GM19438 (cell line): ENCODE measurements around the gene BHLHA15.

Source experiments
- ATAC-seq: cut with Tn5 transposase; IDR thresholded peaks from one replicate; pipeline ENCODE4 v1.9.1; 2021; ENCODE audit warnings: low read depth; ENCODE audit not compliant: unreplicated experiment

Gene BHLHA15

DNA sequence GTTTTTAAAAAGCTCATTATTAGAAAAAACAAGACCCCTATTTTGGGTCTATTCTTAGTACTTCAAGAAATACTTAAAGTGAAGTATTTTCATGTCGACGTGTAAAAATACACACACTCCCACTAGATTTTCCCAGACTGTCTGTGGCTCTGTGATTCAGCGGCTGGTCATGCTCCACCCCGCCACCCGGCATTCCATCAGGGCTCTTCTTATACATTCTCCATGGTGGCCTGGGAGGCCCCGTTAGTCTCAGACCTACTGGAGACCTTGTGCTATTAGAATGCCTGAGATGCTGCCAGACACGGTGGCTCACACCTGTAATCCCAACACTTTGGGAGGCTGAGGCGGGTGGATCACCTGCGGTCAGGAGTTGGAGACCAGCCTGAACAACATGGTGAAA lies 27.7 kb downstream of the BHLHA15 start:
- ATAC-seq = no peak

DNA sequence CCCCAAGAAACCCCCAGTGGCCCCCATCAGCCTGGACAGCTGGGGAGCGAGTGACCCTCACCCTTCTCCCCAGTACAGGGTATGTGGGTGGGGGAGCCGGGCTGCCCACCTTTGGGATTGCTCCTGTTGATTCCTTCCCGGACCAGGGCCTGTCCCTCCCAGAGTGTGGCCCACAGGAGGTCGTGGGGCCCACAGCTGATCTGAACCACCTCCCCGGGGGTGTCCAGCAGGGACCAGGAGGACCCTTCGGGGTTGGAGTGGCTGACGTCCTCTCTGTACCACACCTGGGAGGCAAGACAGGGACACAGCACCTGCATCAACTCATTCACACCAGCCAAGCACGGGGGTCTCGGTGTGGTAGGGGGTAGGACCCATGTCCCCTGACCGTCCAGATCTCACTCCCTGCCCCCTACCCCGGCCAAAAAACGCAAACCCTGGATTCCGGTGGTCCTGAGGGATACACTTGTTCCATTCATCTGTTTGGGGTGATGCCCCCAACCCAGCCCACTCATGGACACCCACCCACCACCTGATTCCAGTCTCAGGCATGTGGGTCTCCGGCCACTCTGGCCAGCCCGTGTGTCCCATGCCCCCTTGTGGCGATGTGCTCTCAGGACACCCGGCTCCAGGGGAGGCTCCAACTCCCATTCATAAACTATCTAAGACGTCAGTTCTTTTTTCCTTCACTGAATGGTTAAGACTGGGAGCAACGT lies 29.9 kb downstream of the BHLHA15 start:
- no peak for ATAC-seq

DNA sequence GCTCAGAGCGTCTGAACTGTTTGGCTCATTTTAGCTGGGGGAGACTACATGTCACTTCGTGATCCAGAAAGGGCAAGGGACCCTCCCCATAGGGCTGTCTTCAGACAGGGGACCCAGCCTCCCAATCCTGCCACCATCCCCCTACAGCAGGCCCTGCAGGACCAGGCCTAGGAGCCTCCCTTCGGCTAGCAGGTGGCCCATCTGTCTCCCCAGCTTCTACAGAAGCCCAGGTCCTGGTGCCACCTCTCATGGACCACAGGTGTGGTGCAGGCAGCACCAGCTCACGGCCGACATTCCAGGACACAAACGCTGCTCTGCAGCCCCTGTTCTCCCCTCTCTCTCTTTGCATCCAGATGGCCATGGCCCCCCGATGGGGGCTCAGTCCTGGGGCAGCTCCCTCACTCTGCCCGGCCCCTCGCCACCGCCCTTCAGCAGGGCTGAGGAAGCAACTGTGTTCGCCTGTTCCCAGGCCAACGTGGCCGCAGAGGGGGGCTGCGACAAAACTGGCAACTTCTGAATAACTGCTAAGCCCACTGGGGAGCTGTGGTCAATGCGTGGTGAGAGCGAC lies 30.5 kb downstream of the BHLHA15 start:
- no peak for ATAC-seq

DNA sequence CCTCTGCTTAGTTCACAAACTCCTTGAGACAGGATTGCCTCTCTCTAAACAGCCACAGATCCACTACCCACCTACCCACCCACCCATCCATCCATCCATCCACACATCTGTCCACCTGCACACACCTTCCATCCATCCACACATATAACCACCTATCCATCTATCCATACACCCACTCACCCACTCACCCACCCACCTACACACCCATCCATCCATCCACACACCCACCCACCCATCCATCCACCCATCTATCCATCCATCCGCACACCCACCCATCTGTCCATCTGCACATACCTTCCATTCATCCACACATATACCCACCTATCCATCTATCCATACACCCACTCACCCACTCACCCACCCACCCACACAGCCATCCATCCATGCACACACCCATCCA lies 31.1 kb downstream of the BHLHA15 start:
- ATAC-seq = no peak

DNA sequence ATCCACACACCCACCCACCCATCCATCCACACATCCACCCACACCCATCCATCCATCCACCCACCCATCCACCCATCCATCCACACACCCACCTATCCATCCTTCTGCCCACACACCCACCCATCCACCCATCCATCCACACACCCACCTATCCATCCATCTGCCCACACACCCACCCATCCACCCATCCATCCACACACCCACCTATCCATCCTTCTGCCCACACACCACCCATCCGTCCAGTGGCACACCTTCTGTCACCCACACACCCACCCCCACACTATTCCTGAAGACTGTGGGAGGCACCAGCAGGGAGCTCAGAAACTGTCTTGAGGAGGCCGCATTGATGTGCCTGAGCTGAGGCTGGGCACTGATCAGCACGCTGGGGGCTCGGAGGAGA lies 31.7 kb downstream of the BHLHA15 start:
- ATAC-seq = no peak

DNA sequence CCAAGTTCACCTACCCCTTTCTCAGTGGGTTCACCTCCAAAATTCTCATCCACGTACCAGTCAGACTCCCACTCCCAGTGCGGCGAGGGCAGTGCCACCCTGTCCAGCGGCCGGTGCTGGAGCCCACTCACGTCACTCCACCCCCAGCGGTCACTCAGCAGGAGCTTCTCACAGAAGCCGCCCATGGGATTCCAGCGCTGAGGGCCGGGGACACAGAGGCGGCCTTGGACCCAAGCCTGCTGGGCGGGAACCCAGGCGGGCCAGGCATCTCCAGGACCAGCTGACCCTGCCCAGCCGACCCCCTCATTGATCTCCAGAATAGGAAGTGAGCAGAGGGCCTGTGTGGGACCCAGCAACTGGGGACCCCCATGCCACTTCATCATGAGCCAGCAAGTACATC lies 33.6 kb downstream of the BHLHA15 start:
- ATAC-seq = no peak

DNA sequence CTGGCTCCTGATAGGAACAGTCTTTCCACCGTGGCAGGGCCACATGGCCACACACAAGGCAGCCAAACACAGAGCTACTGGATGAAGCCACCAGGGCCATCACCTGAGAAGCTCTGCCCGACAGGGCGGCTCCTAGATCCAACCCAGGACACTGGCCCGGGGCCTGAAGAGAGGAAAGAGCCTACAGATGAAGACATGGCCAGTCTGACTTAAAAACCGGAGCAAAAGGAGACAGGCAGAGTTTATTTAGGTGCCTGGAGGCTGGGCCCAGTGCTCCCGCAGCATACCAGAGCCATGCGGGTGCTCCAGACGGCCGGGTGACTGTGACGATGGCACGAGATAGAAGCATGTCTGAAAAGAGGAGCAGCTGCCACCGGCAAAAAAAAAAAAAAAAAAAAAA lies 36.9 kb downstream of the BHLHA15 start:
- ATAC-seq = no peak

DNA sequence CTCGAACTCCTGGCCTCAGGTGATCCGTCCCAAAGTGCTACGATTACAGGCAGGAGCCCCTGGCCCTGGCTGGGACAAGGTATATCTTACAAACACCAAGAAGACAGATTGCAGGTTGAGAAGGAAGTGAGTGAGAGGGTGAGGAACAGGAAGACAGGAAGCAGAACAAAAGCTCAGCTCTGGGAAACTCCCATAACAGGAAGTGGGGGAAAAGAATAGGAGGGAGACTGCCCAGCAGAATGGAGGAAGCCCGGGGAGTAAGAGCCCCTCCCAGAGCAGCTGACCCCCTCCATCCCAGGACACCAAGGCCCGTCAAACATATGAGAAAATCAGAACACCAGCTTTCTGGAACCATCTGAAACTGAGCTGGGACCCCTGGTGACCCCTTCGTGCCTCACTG lies 37.9 kb downstream of the BHLHA15 start:
- no peak for ATAC-seq

DNA sequence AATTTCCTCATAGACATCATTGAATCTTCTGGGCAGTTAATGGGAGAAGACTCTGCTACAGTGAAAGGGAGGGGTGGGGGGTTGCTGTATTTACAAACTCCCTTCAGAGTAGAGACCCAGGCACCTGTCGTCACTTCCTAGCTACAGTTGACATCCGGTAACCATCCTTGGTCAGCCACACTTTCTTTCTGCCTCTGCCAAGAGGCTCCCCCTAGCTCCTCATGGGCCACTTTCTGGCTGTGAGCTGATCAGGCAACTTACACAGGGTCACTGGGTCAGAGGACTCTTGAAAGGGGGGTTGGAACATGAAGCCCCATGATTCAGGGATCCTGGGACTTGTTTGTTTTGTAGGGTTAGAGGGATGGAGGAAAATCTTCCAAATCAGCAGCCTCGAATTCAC lies 39.5 kb downstream of the BHLHA15 start:
- peak; percentile 52 for ATAC-seq

DNA sequence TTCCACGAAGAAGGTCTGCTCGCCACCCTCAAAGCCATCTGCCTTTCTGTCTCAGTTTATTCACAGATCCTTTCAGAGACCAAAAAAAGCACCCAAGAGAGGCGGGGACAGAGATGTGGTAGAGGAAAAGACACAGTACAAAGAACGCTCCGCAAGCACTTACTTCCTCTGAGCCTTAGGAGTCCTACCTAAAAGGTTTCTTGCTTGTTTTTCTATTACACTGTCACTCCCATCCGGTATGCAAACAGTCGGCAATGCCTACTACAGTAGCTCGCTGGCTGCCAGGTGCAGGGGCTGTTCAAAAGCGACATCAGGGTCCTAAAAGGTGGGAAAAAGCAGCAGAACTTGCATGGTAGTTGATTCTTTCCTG lies 40.0 kb downstream of the BHLHA15 start:
- peak; percentile 40 for ATAC-seq

DNA sequence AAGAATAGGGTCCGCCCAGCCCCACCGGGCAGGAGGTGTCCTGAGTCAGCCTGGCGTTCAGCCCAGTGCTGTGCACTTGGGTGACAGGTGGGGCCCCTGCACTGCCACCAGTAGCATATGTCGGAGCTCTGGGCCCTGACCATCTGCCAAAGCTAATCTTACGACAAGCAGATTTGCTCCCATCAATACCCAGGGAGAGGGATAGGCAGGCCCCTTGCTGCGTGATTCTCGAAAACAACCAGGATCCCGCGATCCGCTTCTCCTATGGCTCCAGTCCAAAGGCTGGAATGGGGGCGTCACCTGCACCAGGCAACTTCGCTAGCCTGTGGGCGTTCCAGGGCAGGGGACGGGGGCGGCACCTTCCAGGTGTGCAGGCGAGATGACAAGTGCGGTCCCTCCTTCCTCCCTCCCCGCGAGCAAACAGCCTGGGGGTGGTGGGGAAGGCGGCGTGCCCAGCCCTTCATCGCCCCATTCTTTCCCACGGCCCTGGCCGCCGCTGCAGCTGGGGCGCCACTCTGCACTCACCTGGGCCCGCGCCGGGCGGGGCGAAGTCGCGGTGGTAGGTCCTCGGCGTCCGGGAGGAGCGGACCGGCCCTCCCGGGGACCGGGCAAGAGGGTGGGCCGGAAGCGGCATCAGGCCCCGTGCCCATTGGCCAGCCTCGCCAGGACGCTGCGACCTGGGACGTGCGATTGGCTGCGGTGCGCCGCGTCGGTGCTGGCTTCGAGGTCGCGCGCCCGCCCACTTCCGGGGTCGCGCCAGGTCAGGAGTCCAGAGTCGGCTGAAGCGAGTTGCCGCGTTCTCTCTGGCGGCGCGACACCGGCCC lies 40.6 kb downstream of the BHLHA15 start, which contains the start of gene TECPR1:
TECPR1 (minus strand) TSS at position 632 of the 824 bp plus-strand sequence. CDS start 6,086 bp downstream, outside the sequence.
- peak; percentile 94 for ATAC-seq

DNA sequence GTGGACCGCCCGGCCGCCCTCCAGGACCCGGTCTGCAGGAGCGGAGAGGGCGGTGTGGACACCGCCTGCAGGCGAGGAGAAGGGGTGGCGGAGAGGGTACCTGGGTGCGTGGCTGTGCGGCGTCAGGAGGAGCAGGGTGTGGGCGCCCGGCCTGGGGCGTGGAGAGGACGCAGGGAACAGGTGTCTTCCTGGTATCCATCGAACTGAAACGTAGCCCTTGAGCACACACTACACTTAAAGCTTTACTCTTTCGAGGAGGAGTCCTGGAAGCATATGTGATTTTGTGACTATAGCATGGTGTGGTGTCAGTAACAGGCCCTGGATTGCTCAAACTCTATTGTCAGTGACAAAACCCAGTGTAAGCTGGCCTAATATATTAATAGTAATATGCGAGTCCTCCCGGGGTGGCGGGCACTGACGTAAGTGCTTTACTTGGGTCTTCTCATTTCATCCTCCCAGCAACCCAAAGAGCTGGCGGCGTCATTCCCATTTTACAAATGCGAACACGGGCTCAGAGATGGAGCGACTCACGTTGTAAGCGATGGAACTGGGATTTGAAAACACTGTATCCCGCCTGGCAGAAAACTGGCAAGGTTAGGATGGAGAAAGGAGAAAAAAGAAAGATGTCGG lies 41.3 kb downstream of the BHLHA15 start:
- ATAC-seq = no peak

DNA sequence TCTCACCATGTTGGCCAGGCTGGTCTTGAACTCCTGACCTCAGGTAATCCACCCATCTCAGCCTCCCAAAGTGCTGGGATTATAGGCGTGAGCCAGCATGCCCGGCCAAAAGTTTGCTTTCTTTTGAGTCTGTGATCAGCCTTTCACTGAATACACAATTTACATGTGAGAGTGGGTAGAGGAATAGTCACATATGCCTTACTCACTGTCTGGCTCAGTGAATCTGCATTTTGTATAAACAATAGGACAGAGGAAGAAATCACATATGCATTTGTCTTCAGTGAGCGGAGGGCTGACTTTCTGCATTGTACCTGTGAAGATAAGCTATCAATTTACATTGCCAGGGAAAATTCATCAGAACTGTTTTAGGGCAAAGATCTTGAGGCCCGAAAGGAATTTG lies 43.3 kb downstream of the BHLHA15 start:
- no peak for ATAC-seq

DNA sequence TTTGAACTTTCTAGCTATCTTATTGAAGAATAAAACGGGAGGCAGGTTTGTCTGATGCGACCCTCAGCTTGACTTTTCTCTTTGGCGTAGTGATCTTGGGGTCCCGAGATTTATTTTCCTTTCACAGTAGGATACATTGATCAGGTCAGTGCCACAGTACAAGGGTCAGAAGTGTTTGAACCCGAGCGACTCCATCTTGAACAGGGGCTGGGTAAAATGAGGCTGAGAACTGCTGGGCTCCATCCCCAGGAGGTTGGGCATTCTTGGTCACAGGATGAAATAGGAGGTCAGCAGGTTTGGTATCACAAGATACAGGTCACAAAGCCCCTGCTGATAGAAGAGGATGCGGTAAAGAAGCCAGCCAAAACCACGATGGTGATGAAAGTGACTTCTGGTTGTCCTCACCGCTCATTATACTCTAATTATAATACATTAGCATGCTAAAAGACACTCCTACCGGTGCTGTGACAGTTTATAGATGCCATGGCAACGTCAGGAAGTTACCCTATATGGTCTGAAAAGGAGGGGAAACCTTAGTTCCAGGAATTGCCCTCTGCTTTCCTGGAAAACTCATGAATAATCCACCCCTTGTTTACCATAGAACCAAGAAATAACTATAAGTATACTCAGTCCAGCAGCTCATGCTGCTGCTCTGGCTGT lies 43.8 kb downstream of the BHLHA15 start:
- no peak for ATAC-seq

DNA sequence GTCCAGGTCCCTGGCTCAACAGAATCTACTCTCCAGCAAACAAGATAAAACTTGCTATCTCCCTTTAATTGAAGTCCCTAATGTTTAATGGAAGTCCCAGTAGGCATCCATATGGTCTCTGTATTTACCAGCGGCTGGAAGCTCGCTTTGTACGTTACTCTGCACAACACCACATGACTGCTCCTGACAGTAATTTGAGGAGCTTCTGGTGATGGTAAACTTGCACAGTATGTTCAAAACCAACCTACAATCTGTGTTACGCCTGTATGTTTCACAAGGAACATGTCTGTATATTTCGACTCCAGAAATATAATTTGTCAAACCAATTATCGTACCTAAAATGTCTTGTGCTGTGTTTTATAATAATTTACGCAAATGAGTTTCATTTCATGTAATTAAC lies 45.2 kb downstream of the BHLHA15 start:
- ATAC-seq = no peak

DNA sequence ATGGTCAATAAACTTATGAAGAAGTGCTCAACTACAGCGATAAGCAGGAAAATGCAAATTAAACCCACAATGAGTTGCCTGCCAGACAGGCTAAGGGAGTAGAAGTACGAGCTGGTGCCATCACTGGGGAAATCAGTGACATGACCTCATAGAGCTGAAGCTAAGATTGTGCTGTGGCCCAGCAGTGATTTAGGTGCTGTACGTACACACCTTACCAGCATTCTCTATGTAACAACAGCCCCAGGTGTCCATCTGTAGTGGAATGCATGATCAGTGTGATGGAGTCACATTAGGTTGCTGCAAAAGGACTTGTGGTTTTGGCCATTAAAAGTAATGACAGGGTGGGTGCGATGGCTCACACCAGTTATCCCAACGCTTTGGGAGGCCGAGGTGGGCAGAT lies 46.5 kb downstream of the BHLHA15 start:
- ATAC-seq = no peak
